NCI-H1105 (cell line): Measurements from ENCODE around the gene PML.
"Not testable (repeated sequence)": the region's sequence is repeated elsewhere in the genome, so short reads cannot be mapped to it uniquely, and the experiment has no call there.

Experiments used
- DNase-seq: peaks from one replicate; lab custom pipeline; 2025; lab: John Stamatoyannopoulos, UW

Gene PML

GRCh38 chr15:74060251-74060650, 65.7 kb downstream of the PML start:
- DNase-seq = no peak

DNA sequence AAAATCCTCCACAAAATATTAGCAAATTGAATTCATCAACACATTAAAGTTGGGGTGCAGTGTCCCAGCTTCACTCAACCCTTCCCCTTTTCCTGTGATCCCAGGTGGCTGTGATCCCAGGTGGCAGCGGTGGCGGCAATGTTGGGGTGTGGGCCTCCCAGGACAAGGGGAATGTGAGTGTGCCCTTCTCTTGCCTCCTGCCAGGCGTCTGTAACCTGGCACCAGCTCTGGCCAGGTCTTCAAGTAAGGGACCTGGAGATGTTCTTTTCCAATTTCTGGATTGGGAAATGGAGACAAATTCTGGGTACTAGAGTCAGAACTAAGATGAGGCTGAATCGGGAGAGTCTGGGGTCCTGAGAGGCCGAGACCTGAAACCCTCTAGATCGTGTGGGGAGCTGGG, 67.7 kb downstream of the PML start:
- no peak for DNase-seq

GRCh38 chr15:74062671-74063070, 68.2 kb downstream of the PML start:
- no peak for DNase-seq

- DNase-seq = not testable (repeated sequence)
These were observed 69.1 kb downstream of the PML start for GRCh38 chr15:74063425-74064146.

GRCh38 chr15:74064183-74064582, 69.7 kb downstream of the PML start:
- not testable (repeated sequence) for DNase-seq

DNA sequence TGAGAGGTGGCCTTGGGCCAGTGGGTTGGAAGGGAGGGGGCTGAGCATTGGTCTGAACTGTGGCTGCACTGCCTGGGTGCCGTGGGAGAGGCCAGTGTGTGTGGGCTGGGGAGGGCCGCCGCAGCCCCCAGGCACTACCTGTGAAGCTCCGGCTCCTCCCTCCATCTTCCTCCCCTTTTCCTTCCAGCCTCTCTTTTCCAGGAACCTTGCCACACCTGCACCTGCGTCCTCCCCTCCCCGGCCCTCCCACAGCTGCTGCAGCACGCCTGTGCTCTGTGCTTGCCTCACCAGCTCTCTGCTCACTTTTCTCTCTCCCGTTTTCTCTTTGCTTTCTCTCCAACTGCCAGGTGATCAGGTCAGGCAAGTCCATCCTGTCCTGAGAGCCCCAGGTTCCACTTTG, 70.3 kb downstream of the PML start:
- DNase-seq = not testable (repeated sequence)

GRCh38 chr15:74065684-74066411, 71.3 kb downstream of the PML start:
- not testable (repeated sequence) for DNase-seq

GRCh38 chr15:74071645-74072044, 77.1 kb downstream of the PML start:
- DNase-seq = not testable (repeated sequence)

- not testable (repeated sequence) for DNase-seq
These were observed 77.6 kb downstream of the PML start for GRCh38 chr15:74072132-74072531.

GRCh38 chr15:74072614-74073337, 78.3 kb downstream of the PML start:
- not testable (repeated sequence) for DNase-seq

- not testable (repeated sequence) for DNase-seq
These were observed 81.3 kb downstream of the PML start for GRCh38 chr15:74075781-74076180.

DNA sequence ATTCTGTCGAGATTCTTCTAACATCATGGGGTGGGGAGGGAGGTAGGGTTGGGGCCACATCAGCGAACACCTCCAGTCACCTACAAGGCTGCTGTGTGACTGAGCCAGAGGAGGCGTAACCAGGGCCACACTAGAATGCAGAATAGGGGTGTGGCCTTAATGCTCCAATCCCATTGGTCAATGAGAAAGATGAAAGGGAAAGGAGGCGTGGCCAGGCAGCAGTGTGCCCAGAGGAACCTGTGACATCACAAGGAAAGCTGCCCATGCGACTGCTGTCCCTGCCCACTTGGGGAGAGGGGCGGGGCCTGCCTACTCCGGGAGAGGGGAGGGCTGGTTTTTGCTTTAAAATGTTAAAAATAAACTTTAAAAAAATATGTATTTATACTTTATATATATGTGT, 87.9 kb downstream of the PML start, which contains the start of gene GOLGA6A:
GOLGA6A (minus strand) TSS at position 101 of the 400 bp plus-strand sequence; CDS start at position 60, 41 bp downstream.
- DNase-seq = not testable (repeated sequence)

DNA sequence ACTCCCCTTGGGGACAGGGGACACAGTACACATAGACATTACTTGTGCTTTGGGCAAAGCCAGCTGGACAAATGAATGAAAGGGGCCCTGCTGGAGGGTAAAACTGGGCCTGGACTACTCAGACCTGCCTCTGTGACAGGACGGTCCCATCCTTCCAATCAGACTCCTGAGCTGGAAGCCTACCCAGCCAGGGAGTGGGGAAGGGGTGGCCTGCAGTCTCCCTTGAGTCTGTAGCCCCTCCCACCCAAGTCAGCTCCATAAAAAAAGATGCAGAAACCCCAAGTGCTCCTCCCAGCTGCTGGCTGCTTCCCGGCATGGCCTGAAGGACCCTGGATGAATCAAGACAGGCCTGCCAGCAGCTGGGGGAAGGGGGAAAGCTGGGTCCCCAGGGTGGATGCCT, 100.1 kb downstream of the PML start:
- not testable (repeated sequence) for DNase-seq

- DNase-seq = not testable (repeated sequence)
These were observed 101.1 kb downstream of the PML start for GRCh38 chr15:74095610-74096009.

DNA sequence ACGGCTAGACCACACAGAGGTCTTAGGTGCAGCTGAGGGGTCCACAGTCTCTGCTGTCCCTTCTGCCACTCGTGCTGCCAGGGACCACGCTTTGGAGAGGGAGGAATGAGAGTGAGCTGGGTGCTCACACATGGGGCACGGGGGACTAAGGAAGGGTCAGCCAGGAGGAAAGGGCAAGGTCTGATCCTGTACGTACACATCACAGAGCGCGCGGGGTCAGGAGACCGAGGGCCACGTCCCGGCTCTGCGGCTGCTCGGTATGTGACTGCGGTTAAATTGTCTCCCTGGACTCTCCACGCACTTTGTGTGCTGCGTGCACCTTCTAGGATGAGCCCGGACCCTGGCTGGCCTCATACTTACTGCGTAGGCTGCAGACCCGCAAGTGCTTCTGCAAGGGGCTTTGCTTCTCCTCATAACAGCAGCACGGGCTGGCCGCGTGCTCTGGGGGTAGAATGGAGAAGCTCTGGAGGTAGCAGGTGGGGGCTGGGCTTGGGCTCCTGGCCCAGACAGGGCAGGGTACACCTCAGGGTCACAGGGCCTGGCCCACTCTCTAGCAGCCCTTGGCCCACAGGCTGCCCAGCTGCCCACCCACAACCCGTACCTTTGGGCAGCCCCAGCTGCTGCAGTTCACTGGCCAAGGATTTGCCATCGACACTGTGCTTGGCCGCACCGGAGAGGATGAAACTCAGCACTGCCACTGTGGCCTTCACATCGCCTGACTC, 102.4 kb downstream of the PML start:
- DNase-seq = not testable (repeated sequence)
